K562 (cell line): ENCODE results near the gene CSF3. TPM values are rescaled to one million over a fixed set of nuclear protein-coding genes. Genes with fewer than 3 reads are reported as not detected.

ENCODE experiments used
- CBFB ChIP-seq: sonication (generic); formaldehyde crosslinking; IDR thresholded peaks from 2 replicates; pipeline ENCODE4 v1.4.0; 2020; ENCODE audit warnings: mild to moderate bottlenecking, missing genetic modification reagents
- KLF16 ChIP-seq: IDR thresholded peaks from 2 replicates; pipeline ENCODE4 v1.6.1; 2016; ENCODE audit warnings: antibody characterized with exemption
- MTA1 ChIP-seq: fragments of 450-650 bp; IDR thresholded peaks from 2 replicates; pipeline ENCODE4 v1.6.1; 2017; ENCODE audit warnings: borderline replicate concordance
- NFATC3 ChIP-seq: fragments of 450-650 bp; IDR thresholded peaks from 2 replicates; pipeline ENCODE4 v1.6.1; 2017; ENCODE audit warnings: mild to moderate bottlenecking
- SAFB ChIP-seq: fragments of 200-400 bp; formaldehyde crosslinking; IDR thresholded peaks from 2 replicates; pipeline ENCODE4 v1.6.1; 2017; ENCODE audit warnings: low read depth, low read length, borderline replicate concordance
- SRSF7 ChIP-seq: fragments of 200-400 bp; formaldehyde crosslinking; optimal IDR thresholded peaks from 2 replicates; pipeline ENCODE3; 2017; ENCODE audit warnings: mild to moderate bottlenecking, low read depth, low read length
- STAT5B ChIP-seq: fragments of 250-450 bp; sonication (Bioruptor Pico); IDR thresholded peaks from 2 replicates; pipeline ENCODE4 v1.8.0; 2021; ENCODE audit warnings: mild to moderate bottlenecking, inconsistent platforms
- polyA plus RNA-seq, 8 experiments: library from polyadenylated mRNA; depleted of rRNA in 4 of 8; stranded (reverse) in 5 of 8; unstranded in 3 of 8; fragments of >200 nt; fragmentation: Nextera tagmentation in 2 of 8; fragmentation: Illumina TruSeq in 1 of 8; extraction: Ambion mirVana in 2 of 8; extraction: Trizol in 1 of 8; gene quantifications; 2 replicates each; pipeline versions ENCODE4 v1.2.1 to v1.2.3, GENCODE V29; 2011 to 2014; ENCODE audit warnings: inconsistent platforms in 1 of 8, missing spikeins in 1 of 8
- total RNA-seq, 7 experiments: library from RNA; depleted of rRNA in 6 of 7; stranded (reverse); fragments of >200 nt in 6 of 7; fragmentation: Illumina TruSeq in 2 of 7; extraction: Trizol in 2 of 7; gene quantifications; 2 replicates each; pipeline versions ENCODE4 v1.2.1 to v1.2.3, GENCODE V29; 2011 to 2021; ENCODE audit warnings: low replicate concordance in 1 of 7
- TF ChIP-seq, protein P1 (sequence below): fragments of 250-450 bp; sonication (Bioruptor Pico); IDR thresholded peaks from 2 replicates; pipeline ENCODE4 v1.5.0; 2021
- TF ChIP-seq, protein P2 (sequence below): fragments of 450-650 bp; formaldehyde crosslinking; IDR thresholded peaks from 2 replicates; pipeline ENCODE4 v1.4.0; 2022; ENCODE audit warnings: missing genetic modification characterization
- TF ChIP-seq, protein P3 (sequence below): fragments of 250-450 bp; sonication (Bioruptor Pico); IDR thresholded peaks from 2 replicates; pipeline ENCODE4 v1.5.0; 2020; ENCODE audit warnings: mild to moderate bottlenecking
- TF ChIP-seq, protein P4 (sequence below): sonication (generic); formaldehyde crosslinking; IDR thresholded peaks from 2 replicates; pipeline ENCODE4 v1.8.1; 2023; ENCODE audit warnings: mild to moderate bottlenecking, missing genetic modification reagents
- TF ChIP-seq, protein P5 (sequence below): fragments of 250-450 bp; sonication (Bioruptor Pico); IDR thresholded peaks from 2 replicates; pipeline ENCODE4 v1.8.0; 2022; ENCODE audit warnings: moderate library complexity, mild to moderate bottlenecking, inconsistent platforms
- TF ChIP-seq, protein P6 (sequence below), 2 experiments: fragments of 450-650 bp; formaldehyde crosslinking in 1 of 2; IDR thresholded peaks; 2 replicates each; pipeline versions ENCODE4 v1.4.0 to v1.6.1; 2014 to 2020; ENCODE audit warnings: mild to moderate bottlenecking in 2 of 2, borderline replicate concordance in 1 of 2, low read depth in 1 of 2

CSF3 gene
- total and polyA plus RNA-seq, 9 of the 15 experiments (the other 6 are each of a cell fraction or from before 2014, with no cell fraction given): 0.19 TPM; not detected in 8

DNA sequence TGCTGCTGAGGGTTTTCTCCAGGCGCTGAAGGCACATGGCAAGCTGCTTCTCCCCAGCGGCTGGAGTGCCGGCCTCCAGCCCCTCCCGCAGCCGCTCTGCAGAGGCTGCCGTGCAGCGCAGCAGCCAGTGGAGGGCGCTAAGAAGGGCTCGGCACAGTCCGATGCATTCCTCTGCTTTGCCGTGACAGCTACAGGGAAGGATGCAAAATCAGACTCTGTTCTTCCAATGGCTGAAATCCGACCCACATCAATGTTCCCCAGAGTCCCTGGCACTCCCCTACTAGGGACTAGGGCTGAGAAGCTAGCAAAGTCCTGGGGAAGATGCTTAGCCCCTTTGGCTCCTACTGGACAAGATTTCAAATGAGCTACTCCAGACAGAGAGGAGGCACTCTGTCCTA, 19.9 kb downstream of the CSF3 start (continued):
- TF ChIP-seq, protein P1, sequence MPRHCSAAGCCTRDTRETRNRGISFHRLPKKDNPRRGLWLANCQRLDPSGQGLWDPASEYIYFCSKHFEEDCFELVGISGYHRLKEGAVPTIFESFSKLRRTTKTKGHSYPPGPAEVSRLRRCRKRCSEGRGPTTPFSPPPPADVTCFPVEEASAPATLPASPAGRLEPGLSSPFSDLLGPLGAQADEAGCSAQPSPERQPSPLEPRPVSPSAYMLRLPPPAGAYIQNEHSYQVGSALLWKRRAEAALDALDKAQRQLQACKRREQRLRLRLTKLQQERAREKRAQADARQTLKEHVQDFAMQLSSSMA: no peak
- TF ChIP-seq MTA1 (no peak), NFATC3 (no peak), SAFB (no peak), STAT5B (CRISPR knock-in tag) (no peak), CBFB (CRISPR knock-in tag) (no peak), SRSF7 (no peak), KLF16 (peak; percentile 7; the same call in 1 of the 2 replicates)
- TF ChIP-seq, protein P2, sequence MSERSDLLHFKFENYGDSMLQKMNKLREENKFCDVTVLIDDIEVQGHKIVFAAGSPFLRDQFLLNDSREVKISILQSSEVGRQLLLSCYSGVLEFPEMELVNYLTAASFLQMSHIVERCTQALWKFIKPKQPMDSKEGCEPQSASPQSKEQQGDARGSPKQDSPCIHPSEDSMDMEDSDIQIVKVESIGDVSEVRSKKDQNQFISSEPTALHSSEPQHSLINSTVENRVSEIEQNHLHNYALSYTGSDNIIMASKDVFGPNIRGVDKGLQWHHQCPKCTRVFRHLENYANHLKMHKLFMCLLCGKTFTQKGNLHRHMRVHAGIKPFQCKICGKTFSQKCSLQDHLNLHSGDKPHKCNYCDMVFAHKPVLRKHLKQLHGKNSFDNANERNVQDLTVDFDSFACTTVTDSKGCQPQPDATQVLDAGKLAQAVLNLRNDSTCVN (CRISPR knock-in tag): no peak
- TF ChIP-seq, protein P3, sequence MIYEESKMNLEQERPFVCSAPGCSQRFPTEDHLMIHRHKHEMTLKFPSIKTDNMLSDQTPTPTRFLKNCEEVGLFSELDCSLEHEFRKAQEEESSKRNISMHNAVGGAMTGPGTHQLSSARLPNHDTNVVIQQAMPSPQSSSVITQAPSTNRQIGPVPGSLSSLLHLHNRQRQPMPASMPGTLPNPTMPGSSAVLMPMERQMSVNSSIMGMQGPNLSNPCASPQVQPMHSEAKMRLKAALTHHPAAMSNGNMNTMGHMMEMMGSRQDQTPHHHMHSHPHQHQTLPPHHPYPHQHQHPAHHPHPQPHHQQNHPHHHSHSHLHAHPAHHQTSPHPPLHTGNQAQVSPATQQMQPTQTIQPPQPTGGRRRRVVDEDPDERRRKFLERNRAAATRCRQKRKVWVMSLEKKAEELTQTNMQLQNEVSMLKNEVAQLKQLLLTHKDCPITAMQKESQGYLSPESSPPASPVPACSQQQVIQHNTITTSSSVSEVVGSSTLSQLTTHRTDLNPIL (CRISPR knock-in tag): no peak
- TF ChIP-seq, protein P4, sequence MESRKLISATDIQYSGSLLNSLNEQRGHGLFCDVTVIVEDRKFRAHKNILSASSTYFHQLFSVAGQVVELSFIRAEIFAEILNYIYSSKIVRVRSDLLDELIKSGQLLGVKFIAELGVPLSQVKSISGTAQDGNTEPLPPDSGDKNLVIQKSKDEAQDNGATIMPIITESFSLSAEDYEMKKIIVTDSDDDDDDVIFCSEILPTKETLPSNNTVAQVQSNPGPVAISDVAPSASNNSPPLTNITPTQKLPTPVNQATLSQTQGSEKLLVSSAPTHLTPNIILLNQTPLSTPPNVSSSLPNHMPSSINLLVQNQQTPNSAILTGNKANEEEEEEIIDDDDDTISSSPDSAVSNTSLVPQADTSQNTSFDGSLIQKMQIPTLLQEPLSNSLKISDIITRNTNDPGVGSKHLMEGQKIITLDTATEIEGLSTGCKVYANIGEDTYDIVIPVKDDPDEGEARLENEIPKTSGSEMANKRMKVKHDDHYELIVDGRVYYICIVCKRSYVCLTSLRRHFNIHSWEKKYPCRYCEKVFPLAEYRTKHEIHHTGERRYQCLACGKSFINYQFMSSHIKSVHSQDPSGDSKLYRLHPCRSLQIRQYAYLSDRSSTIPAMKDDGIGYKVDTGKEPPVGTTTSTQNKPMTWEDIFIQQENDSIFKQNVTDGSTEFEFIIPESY (CRISPR knock-in tag): peak; percentile 57; the same call in 1 of the 2 replicates
- TF ChIP-seq, protein P5, sequence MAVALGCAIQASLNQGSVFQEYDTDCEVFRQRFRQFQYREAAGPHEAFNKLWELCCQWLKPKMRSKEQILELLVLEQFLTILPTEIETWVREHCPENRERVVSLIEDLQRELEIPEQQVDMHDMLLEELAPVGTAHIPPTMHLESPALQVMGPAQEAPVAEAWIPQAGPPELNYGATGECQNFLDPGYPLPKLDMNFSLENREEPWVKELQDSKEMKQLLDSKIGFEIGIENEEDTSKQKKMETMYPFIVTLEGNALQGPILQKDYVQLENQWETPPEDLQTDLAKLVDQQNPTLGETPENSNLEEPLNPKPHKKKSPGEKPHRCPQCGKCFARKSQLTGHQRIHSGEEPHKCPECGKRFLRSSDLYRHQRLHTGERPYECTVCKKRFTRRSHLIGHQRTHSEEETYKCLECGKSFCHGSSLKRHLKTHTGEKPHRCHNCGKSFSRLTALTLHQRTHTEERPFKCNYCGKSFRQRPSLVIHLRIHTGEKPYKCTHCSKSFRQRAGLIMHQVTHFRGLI (CRISPR knock-in tag): no peak
- TF ChIP-seq, protein P6, sequence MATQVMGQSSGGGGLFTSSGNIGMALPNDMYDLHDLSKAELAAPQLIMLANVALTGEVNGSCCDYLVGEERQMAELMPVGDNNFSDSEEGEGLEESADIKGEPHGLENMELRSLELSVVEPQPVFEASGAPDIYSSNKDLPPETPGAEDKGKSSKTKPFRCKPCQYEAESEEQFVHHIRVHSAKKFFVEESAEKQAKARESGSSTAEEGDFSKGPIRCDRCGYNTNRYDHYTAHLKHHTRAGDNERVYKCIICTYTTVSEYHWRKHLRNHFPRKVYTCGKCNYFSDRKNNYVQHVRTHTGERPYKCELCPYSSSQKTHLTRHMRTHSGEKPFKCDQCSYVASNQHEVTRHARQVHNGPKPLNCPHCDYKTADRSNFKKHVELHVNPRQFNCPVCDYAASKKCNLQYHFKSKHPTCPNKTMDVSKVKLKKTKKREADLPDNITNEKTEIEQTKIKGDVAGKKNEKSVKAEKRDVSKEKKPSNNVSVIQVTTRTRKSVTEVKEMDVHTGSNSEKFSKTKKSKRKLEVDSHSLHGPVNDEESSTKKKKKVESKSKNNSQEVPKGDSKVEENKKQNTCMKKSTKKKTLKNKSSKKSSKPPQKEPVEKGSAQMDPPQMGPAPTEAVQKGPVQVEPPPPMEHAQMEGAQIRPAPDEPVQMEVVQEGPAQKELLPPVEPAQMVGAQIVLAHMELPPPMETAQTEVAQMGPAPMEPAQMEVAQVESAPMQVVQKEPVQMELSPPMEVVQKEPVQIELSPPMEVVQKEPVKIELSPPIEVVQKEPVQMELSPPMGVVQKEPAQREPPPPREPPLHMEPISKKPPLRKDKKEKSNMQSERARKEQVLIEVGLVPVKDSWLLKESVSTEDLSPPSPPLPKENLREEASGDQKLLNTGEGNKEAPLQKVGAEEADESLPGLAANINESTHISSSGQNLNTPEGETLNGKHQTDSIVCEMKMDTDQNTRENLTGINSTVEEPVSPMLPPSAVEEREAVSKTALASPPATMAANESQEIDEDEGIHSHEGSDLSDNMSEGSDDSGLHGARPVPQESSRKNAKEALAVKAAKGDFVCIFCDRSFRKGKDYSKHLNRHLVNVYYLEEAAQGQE (IDR thresholded peaks at IDR 0.05; ENCODE audit: borderline replicate concordance): peak; percentile 66
- TF ChIP-seq, protein P6 (CRISPR knock-in tag; IDR thresholded peaks at IDR 0.05; ENCODE audit: low read depth): no peak
